H54 (cell line): ENCODE data around the gene MKNK2.

Source experiments
- DNase-seq: peaks from one replicate; pipeline ENCODE4 v3.0.0; 2011; ENCODE audit warnings: low spot score, mixed read lengths; ENCODE audit not compliant: insufficient read length
- FAIRE-seq: peaks from 3 replicates; lab custom pipeline; 2011; peaks lifted over from hg19 to GRCh38; lab: Jason Lieb, UNC
- POLR2A ChIP-seq: IDR thresholded peaks from 2 replicates; pipeline ENCODE4 v1.6.1; 2011; ENCODE audit warnings: low read depth, mild to moderate bottlenecking, low read length

MKNK2 gene

GRCh38 chr19:2084993-2085720, 34.1 kb upstream of the MKNK2 start:
- no peak for TF ChIP-seq POLR2A
- DNase-seq (no peak), FAIRE-seq (no peak)

DNA sequence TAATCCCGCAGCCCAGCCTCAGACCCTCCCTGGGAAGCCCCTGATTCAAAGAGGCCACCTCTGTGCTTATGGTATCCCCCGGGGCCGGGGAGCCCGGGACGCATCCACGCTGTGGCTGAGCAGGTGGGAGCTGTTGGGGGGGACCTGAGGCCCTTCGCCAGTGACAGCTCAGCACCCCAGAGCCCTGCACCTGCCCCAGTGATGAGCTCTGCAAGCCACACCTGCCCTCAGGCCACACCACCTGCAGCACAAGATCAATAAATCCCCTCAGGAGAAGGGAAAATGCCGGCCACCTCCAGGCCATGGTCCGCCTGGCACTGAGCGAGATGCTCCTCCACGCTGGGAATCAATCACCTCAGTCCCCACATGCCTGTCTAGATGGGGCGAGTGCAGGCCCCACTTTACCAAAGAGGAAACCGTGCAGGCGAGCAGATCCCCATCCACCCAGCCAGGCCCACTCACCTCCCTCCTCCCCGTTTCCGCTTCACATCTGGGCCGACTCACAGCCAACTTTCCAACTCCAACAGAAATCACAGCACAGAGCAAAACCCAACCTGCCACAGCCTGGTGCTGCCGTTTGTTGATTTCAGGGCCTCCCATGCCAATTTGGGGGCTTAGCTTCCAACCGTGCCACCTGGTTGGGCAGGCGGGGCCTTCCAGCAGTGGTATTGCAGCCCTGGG, 32.3 kb upstream of the MKNK2 start:
- TF ChIP-seq POLR2A = no peak
- FAIRE-seq (no peak), DNase-seq (no peak)

DNA sequence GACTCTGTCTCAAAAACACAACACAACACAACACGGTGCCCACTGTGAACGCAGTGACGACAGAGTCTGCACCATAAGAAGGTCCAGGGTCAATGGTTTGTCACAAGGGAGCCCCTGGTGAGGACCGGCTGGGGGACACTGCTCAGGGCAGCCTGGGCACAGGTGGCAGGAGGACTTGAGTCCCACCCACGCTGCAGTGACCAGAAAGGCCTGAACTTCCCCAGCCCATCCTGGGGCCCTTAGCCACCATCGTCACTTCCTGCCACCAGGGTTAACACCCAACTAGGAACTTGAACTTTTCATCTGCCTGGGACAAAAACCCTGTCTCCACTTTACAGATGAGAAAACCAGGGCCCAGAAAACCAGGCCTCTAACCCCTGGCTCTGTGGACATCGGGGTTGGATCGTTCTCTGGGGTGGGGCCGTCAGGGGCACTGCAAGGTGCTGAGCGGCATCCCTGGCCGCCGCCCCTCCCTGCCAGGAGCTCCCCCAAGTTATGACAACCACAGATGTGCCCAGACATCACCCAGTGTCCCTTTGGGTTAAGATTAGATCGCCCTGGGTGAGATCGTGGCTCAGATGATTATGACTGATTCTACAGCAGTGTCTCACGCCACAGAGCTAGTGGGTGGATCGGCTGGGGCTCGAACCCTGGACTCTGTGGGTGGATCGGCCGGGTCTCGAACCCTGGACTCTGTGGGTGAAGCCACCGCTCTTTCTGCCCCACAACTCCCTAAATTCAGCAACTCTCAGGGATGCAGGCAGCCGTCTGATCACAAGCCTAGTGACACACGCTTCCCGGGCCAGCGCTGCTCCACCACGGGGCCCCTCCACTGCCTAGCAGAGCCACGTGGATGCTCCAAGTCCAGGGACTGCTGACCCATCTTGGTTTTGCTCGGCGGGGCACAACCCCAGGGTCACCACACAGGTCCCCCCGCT, 31.1 kb upstream of the MKNK2 start:
- no peak for FAIRE-seq
- no peak for TF ChIP-seq POLR2A

GRCh38 chr19:2080336-2080988, 29.4 kb upstream of the MKNK2 start:
- no peak for TF ChIP-seq POLR2A
- no peak for DNase-seq
- FAIRE-seq = no peak

More for the DNA sequence above, 31.1 kb upstream of the MKNK2 start:
- no peak for DNase-seq

DNA sequence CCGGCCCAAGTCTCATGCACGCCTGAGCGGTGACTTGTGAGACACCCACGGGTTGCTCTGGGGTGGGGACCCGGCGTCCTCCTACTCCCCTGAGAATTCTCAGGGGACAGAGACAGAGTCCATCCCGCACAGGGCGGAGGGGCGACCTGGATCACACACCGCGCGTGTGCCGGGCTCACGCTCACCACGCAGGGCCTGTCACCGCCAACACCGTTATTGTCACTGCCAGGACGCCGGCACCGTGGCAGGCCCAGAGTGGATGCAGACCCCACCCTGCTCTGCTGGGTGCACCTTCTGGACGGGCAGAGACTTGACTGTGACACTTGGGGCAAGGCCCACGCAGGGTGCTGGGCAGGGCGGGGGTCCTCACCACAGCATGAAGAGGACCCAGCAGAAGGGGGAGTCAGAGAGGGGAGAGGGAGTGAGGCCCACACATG, 28.8 kb upstream of the MKNK2 start:
- DNase-seq = no peak
- TF ChIP-seq POLR2A = no peak
- FAIRE-seq = no peak

DNA sequence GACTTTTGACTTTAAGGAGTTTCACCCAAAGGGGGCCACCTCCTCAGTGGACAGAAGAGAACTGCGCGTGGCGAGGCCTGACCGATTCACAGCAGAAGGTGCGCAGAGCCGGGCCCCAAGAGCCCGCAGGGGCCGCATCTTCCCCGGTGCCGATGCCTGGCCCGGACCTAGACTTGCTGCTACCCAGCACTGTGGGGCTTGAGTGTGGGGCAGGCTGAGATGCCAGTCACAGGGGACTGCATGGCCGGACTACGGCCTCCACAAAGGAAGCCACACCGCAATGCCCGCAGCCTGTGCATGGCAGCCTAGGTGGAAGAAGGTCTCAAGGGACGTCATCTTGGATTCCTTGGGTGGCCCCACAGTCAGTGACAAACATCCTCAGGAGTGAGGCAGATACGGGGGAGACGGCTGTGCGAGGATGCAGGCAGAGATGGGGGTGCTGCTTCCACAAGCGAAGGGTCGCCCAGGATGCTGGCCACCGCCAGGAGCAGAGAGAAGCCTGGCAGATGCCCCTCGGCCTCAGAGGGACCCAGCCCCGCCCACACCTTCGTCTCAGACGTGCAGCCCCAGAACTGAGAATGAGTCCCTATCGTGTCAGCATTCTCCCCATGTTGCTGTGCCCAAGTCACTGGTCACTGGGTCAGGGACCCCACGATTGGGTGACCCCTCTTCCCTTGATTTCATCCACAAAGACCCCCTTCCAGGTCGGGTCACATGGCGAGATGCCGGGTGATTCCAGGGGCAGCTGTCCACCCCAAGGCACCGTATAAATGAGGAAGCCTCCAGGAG, 28.2 kb upstream of the MKNK2 start:
- no peak for TF ChIP-seq POLR2A
- no peak for FAIRE-seq
- DNase-seq = no peak

GRCh38 chr19:2077833-2078619, 27.0 kb upstream of the MKNK2 start:
- FAIRE-seq = no peak

GRCh38 chr19:2077398-2077797, 26.4 kb upstream of the MKNK2 start:
- DNase-seq = no peak

More at GRCh38 chr19:2077833-2078619, 27.0 kb upstream of the MKNK2 start:
- DNase-seq = no peak
- no peak for TF ChIP-seq POLR2A

DNA sequence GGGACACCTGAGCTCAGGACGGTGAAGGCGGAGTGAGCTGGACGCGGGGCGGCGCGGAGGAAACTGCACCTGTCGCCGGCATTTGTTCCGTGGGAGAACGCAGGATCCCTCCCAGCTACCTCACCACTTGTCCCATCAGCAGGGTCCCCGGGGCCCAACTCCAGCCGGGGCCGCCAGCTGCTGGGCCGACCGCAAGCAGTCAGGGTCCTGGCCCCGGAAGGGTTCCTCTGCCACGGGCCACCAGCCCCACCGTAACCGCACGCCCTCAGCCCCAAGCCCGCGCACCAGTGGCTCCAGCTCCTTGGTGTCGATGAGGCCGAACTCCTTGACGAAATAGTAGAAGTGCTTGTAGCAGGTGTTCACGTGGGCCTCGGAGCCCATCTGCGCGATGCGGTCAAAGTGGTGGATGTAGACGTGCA, 25.5 kb upstream of the MKNK2 start:
- no peak for TF ChIP-seq POLR2A
- no peak for FAIRE-seq

More at GRCh38 chr19:2077398-2077797, 26.4 kb upstream of the MKNK2 start:
- FAIRE-seq = no peak
- no peak for TF ChIP-seq POLR2A

GRCh38 chr19:2072757-2073551, 21.9 kb upstream of the MKNK2 start:
- FAIRE-seq (no peak), DNase-seq (no peak)
- TF ChIP-seq POLR2A = no peak

More for the DNA sequence above, 25.5 kb upstream of the MKNK2 start:
- no peak for DNase-seq

- TF ChIP-seq POLR2A = no peak
- FAIRE-seq = no peak
Observed at GRCh38 chr19:2070986-2071673, 20.1 kb upstream of the MKNK2 start.

More at GRCh38 chr19:2070986-2071673, 20.1 kb upstream of the MKNK2 start:
- DNase-seq = no peak
